ENCODE results near the gene KCNT2. TPM values are rescaled to one million over a fixed set of nuclear protein-coding genes. Genes with fewer than 3 reads are reported as not detected.

The KCNT2 gene
- total and polyA plus RNA-seq, 2 donors (not counting 3 experiments of a cell fraction or from before 2014, with no cell fraction given) = 0.46 to 1.6 TPM

GRCh38 chr1:196466166-196466565 lies 142.1 kb downstream of the KCNT2 start:
- no TSS peak for BruUV-seq (replicated peaks)
- Histone ChIP-seq H3K36me3 (ENCODE audit: control insufficient read depth in 2 of 2, extremely low read depth in 1 of 2, insufficient read depth in 2 of 2, low read length in 2 of 2) (no peaks in the 10 kb centered on the region), H2AFZ (ENCODE audit: low read depth, low read length) (no peak overlapping the region), H3K27me3 (ENCODE audit: control insufficient read depth in 2 of 2, insufficient read depth in 2 of 2, low read length in 2 of 2) (no peaks in the 10 kb centered on the region), H3K9me1 (replicated peaks; ENCODE audit: control insufficient read depth, extremely low read depth, insufficient read depth, low read length) (no peaks in the 10 kb centered on the region), H3K4me3 (replicated peaks in 1 of 3; ENCODE audit: insufficient read depth in 1 of 3, low read depth in 1 of 3, low read length in 3 of 3) (no peak overlapping the region), H3K4me2 (ENCODE audit: insufficient read depth, low read length) (no peak overlapping the region), H3K4me1 (ENCODE audit: control insufficient read depth, extremely low read depth, insufficient read depth, low read length) (no peaks in the 10 kb centered on the region), H3K9me3 (replicated peaks; ENCODE audit: control insufficient read depth, insufficient read depth, low read length) (no peaks in the 10 kb centered on the region), H3K27ac (ENCODE audit: insufficient read depth, low read depth, low read length) (no peak overlapping the region), H4K20me1 (replicated peaks; ENCODE audit: control insufficient read depth, extremely low read depth, insufficient read depth, low read length) (no peaks in the 10 kb centered on the region), H3K79me2 (ENCODE audit: control insufficient read depth, insufficient read depth, low read length) (no peaks in the 10 kb centered on the region), H3K9ac (replicated peaks; ENCODE audit: extremely low read depth, insufficient read depth, low read length) (no peak overlapping the region)
- TF ChIP-seq POLR2A (IDR thresholded peaks at IDR 0.05; ENCODE audit: low read depth, low read length) (no peak), FOS (IDR thresholded peaks at IDR 0.05; ENCODE audit: borderline replicate concordance, insufficient read depth, low read length) (no peak), MYC (IDR thresholded peaks at IDR 0.05; ENCODE audit: low read depth, low read length) (no peak), GATA2 (IDR thresholded peaks at IDR 0.05; ENCODE audit: insufficient read depth, insufficient read length, low read depth, low read length) (no peak), EZH2 (IDR thresholded peaks at IDR 0.05; ENCODE audit: borderline replicate concordance, low read depth, low read length, severe bottlenecking) (no peak), CTCF (IDR thresholded peaks at IDR 0.05; ENCODE audit: extremely low read depth in 1 of 2, insufficient read depth in 1 of 2, low read depth in 1 of 2, low read length in 2 of 2) (no peak), POLR2AphosphoS5 (IDR thresholded peaks at IDR 0.05; ENCODE audit: insufficient read depth, low read depth, low read length) (no peak), JUN (IDR thresholded peaks at IDR 0.05; ENCODE audit: borderline replicate concordance, insufficient read depth, insufficient read length, low read depth) (no peak)
- TF ChIP-seq, protein P1, sequence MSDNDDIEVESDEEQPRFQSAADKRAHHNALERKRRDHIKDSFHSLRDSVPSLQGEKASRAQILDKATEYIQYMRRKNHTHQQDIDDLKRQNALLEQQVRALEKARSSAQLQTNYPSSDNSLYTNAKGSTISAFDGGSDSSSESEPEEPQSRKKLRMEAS (IDR thresholded peaks at IDR 0.05; ENCODE audit: insufficient read depth, insufficient read length) = no peak
- CTCF ChIA-PET = no interaction called here
- FAIRE-seq (no peak), DNase-seq (ENCODE audit: low read depth, low spot score) (no peak)
- dilution Hi-C loops (cut with MboI; ENCODE audit: extremely low pct_ligation_motif_present, low sequenced_read_pairs) = no loop called here
- POLR2A ChIA-PET = no interaction called here
- intact Hi-C loops (cut with micrococcal nuclease) = no loop called here
